Effector memory CD4-positive, alpha-beta T cell (primary cell): Measurements from ENCODE around the gene QRFP.

Source experiments
- DNase-seq, 3 donors: peaks; one replicate each; pipeline ENCODE4 v3.0.0-alpha.2; 2020
- H3K27ac ChIP-seq: 2 replicates; pipeline ENCODE4 v1.7.0; 2013; ENCODE audit warnings: mild to moderate bottlenecking, low read length, moderate library complexity; ENCODE audit not compliant: insufficient read depth, poor library complexity, severe bottlenecking
- H3K27me3 ChIP-seq: replicated peaks from 2 replicates; pipeline ENCODE4 v1.7.0; 2013; ENCODE audit warnings: mild to moderate bottlenecking, low read length; ENCODE audit not compliant: insufficient read depth, control insufficient read depth, poor library complexity, severe bottlenecking
- H3K36me3 ChIP-seq: 2 replicates; pipeline ENCODE4 v1.7.0; 2013; ENCODE audit warnings: mild to moderate bottlenecking, low read length, moderate library complexity; ENCODE audit not compliant: control insufficient read depth, insufficient read depth
- H3K4me1 ChIP-seq: 2 replicates; pipeline ENCODE4 v1.7.0; 2013; ENCODE audit warnings: low read length, mild to moderate bottlenecking; ENCODE audit not compliant: control insufficient read depth, insufficient read depth, poor library complexity, severe bottlenecking
- H3K4me3 ChIP-seq: 2 replicates; pipeline ENCODE4 v1.7.0; 2013; ENCODE audit warnings: low read length, low read depth, mild to moderate bottlenecking; ENCODE audit not compliant: insufficient read depth, poor library complexity, severe bottlenecking
- H3K9me3 ChIP-seq: 2 replicates; pipeline ENCODE4 v1.7.0; 2013; ENCODE audit warnings: mild to moderate bottlenecking, low read length, moderate library complexity; ENCODE audit not compliant: control insufficient read depth

QRFP gene

GRCh38 chr9:130918826-130919558 lies 22.4 kb upstream of the QRFP start:
- H3K27ac ChIP-seq: no peak overlapping the region
- DNase-seq: no peak
- H3K9me3 ChIP-seq: no peaks in the 10 kb centered on the region
- no peaks in the 10 kb centered on the region for H3K36me3 ChIP-seq
- H3K27me3 ChIP-seq: no peaks in the 10 kb centered on the region
- no peak overlapping the region for H3K4me3 ChIP-seq
- no peaks in the 10 kb centered on the region for H3K4me1 ChIP-seq

DNA sequence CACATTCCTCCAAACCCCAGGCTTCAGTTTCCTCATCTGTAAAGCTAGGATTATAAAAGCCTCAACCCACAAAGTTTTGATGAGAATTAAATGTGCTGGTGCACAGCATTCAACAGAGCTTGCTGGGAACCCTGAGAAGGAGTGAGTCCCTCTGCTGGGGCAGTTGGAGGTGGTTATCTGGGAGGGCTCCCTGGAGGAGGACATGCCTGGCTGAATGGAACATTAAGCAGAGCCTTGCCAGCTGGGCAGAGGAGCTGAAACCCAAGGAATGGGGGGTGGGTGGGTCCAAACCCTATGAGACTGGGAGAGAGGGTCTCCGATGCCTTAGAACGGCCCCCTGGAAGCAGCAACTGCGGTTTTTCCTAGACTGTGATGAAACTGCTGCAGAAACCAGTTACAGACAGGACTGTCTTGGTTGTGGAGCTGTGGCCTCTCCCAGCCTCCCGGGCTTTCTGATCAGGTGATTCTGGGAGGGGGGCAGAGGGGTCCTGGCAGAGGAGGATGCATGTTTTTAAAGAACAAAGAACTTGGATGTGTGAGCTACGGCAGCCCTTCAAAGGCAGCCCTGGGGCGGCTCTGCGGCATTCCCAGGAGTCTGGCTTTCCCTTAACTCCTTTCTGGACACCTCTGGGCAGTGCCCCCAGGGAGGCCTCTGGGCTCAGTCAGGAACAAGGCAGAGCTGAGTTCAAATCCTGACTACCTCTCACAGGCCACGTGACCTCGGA lies 21.7 kb upstream of the QRFP start:
- no peak for DNase-seq
- Histone ChIP-seq H3K9me3 (no peaks in the 10 kb centered on the region), H3K4me1 (no peaks in the 10 kb centered on the region), H3K27me3 (no peaks in the 10 kb centered on the region), H3K36me3 (no peaks in the 10 kb centered on the region), H3K27ac (no peak overlapping the region), H3K4me3 (no peak overlapping the region)

DNA sequence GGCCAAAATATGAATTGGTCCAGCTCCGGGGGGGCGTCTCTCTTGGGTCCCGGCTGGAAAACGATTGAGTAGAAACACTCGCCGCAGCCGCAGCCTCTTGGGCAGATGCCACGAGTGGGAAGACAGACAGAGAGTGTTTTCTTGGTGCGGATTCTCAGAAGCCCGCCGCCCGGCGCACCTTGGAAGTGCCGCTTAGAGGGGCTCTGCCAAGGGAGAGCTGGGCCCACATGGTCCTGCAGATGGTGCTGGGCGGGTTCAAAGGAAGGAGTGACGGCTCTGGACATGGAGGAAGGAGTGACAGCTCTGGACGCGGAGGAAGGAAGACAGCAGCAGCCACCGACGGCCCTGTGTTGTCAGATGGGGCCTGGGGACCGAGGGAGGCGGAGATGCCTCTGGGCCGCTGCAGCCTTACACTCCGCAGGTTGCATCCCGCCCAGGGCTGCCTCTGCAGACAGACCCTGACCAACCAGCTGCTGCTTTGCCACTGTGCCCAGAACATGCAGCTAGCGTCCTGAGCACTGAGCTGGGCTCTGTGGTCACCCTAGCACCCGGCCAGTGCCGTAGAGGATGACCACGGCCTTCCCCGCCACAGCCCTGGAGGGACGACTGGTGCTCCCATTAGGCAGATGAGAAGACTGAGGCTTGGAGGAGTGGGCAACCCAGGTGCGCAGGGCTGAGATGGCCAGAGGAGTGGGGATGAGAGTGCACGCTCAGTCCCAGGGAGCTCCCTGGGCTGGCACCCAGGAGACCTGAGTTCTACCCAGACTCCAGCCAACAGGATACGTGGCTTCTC lies 20.8 kb upstream of the QRFP start:
- H3K27ac ChIP-seq: no peak overlapping the region
- DNase-seq: no peak
- H3K9me3 ChIP-seq: no peaks in the 10 kb centered on the region
- H3K4me1 ChIP-seq: no peaks in the 10 kb centered on the region
- no peak overlapping the region for H3K4me3 ChIP-seq
- no peaks in the 10 kb centered on the region for H3K27me3 ChIP-seq
- no peaks in the 10 kb centered on the region for H3K36me3 ChIP-seq

GRCh38 chr9:130915096-130915447 lies 18.5 kb upstream of the QRFP start:
- Histone ChIP-seq H3K9me3 (no peaks in the 10 kb centered on the region), H3K36me3 (no peaks in the 10 kb centered on the region), H3K4me3 (no peak overlapping the region), H3K27me3 (no peaks in the 10 kb centered on the region), H3K27ac (no peak overlapping the region), H3K4me1 (no peaks in the 10 kb centered on the region)
- no peak for DNase-seq

- Histone ChIP-seq H3K36me3 (no peaks in the 10 kb centered on the region), H3K4me1 (no peaks in the 10 kb centered on the region), H3K27ac (no peak overlapping the region), H3K27me3 (no peaks in the 10 kb centered on the region), H3K9me3 (no peaks in the 10 kb centered on the region), H3K4me3 (no peak overlapping the region)
- no peak for DNase-seq
Measured at GRCh38 chr9:130914417-130915095, 17.9 kb upstream of the QRFP start.

GRCh38 chr9:130913599-130914416 lies 17.2 kb upstream of the QRFP start:
- H3K27ac ChIP-seq: no peak overlapping the region
- no peaks in the 10 kb centered on the region for H3K9me3 ChIP-seq
- H3K27me3 ChIP-seq: no peaks in the 10 kb centered on the region
- H3K4me3 ChIP-seq: no peak overlapping the region
- H3K36me3 ChIP-seq: no peaks in the 10 kb centered on the region
- no peak for DNase-seq
- no peaks in the 10 kb centered on the region for H3K4me1 ChIP-seq

GRCh38 chr9:130912932-130913598 lies 16.5 kb upstream of the QRFP start:
- no peak for DNase-seq
- H3K36me3 ChIP-seq: no peaks in the 10 kb centered on the region
- H3K27me3 ChIP-seq: no peaks in the 10 kb centered on the region

GRCh38 chr9:130911254-130912049 lies 14.8 kb upstream of the QRFP start:
- Histone ChIP-seq H3K27ac (no peak overlapping the region), H3K9me3 (no peaks in the 10 kb centered on the region), H3K4me3 (no peak overlapping the region), H3K4me1 (no peaks in the 10 kb centered on the region), H3K27me3 (no peaks in the 10 kb centered on the region), H3K36me3 (no peaks in the 10 kb centered on the region)
- no peak for DNase-seq

More at GRCh38 chr9:130912932-130913598, 16.5 kb upstream of the QRFP start:
- Histone ChIP-seq H3K4me1 (no peaks in the 10 kb centered on the region), H3K9me3 (no peaks in the 10 kb centered on the region), H3K27ac (no peak overlapping the region), H3K4me3 (no peak overlapping the region)
